ENCODE results near the gene GYG1.
"Not testable (repeated sequence)": the region's sequence is repeated elsewhere in the genome, so short reads cannot be mapped to it uniquely, and the experiment has no call there.

GYG1 gene

GRCh38 chr3:148981273-148981672 lies 10.1 kb upstream of the GYG1 start:
- no peaks in the 10 kb centered on the region for H3K36me3 ChIP-seq (replicated peaks; ENCODE audit: insufficient read depth, low read length)
- H3K27me3 ChIP-seq (replicated peaks; ENCODE audit: insufficient read depth, low read length), result no peaks in the 10 kb centered on the region
- no peak overlapping the region for H3K9ac ChIP-seq (ENCODE audit: low read length)
- H3K9me2 ChIP-seq (replicated peaks; ENCODE audit: insufficient read depth, low read length), result no peaks in the 10 kb centered on the region
- no peaks in the 10 kb centered on the region for H3K79me2 ChIP-seq (ENCODE audit: low read length)
- TF ChIP-seq, protein P1, sequence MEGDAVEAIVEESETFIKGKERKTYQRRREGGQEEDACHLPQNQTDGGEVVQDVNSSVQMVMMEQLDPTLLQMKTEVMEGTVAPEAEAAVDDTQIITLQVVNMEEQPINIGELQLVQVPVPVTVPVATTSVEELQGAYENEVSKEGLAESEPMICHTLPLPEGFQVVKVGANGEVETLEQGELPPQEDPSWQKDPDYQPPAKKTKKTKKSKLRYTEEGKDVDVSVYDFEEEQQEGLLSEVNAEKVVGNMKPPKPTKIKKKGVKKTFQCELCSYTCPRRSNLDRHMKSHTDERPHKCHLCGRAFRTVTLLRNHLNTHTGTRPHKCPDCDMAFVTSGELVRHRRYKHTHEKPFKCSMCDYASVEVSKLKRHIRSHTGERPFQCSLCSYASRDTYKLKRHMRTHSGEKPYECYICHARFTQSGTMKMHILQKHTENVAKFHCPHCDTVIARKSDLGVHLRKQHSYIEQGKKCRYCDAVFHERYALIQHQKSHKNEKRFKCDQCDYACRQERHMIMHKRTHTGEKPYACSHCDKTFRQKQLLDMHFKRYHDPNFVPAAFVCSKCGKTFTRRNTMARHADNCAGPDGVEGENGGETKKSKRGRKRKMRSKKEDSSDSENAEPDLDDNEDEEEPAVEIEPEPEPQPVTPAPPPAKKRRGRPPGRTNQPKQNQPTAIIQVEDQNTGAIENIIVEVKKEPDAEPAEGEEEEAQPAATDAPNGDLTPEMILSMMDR (IDR thresholded peaks at IDR 0.05; ENCODE audit: low read length), result no peak
- TF ChIP-seq EZH2phosphoT487 (IDR thresholded peaks at IDR 0.05; ENCODE audit: low read length) (no peak), EZH2 (optimal IDR thresholded peaks at IDR 0.05; ENCODE audit: low read depth, low read length) (no peak)
- H3K4me2 ChIP-seq (ENCODE audit: low read depth, low read length), result no peak overlapping the region
- H3K27ac ChIP-seq (ENCODE audit: low read length), result no peak overlapping the region
- H3K4me1 ChIP-seq (ENCODE audit: low read length), result no peaks in the 10 kb centered on the region
- no peaks in the 10 kb centered on the region for H4K20me1 ChIP-seq (ENCODE audit: insufficient read depth, low read length)
- H3K4me3 ChIP-seq (ENCODE audit: low read length), result no peak overlapping the region
- H3K9me3 ChIP-seq (replicated peaks; ENCODE audit: insufficient read depth, low read length), result no peaks in the 10 kb centered on the region
- no peaks in the 10 kb centered on the region for H3F3A ChIP-seq (ENCODE audit: insufficient read depth, low read length)
- no peak overlapping the region for H2AFZ ChIP-seq (ENCODE audit: low read length)
- DNase-seq, result no peak

- not testable (repeated sequence) for H2AFZ ChIP-seq (ENCODE audit: low read length); H3K27me3 ChIP-seq (replicated peaks; ENCODE audit: insufficient read depth, low read length); H3K4me2 ChIP-seq (ENCODE audit: low read depth, low read length); H3K27ac ChIP-seq (ENCODE audit: low read length); H3K9ac ChIP-seq (ENCODE audit: low read length); H3K4me3 ChIP-seq (ENCODE audit: low read length); H3K9me3 ChIP-seq (replicated peaks; ENCODE audit: insufficient read depth, low read length); DNase-seq; H3K79me2 ChIP-seq (ENCODE audit: low read length); H3K9me2 ChIP-seq (replicated peaks; ENCODE audit: insufficient read depth, low read length); H3K36me3 ChIP-seq (replicated peaks; ENCODE audit: insufficient read depth, low read length); H4K20me1 ChIP-seq (ENCODE audit: insufficient read depth, low read length)
- Histone ChIP-seq H3K4me1 (ENCODE audit: low read length) (peaks cover 11% of the 10 kb centered on the region), H3F3A (ENCODE audit: insufficient read depth, low read length) (peaks cover 15% of the 10 kb centered on the region)
Measured at GRCh38 chr3:148987551-148987950, 3.8 kb upstream of the GYG1 start.

DNA sequence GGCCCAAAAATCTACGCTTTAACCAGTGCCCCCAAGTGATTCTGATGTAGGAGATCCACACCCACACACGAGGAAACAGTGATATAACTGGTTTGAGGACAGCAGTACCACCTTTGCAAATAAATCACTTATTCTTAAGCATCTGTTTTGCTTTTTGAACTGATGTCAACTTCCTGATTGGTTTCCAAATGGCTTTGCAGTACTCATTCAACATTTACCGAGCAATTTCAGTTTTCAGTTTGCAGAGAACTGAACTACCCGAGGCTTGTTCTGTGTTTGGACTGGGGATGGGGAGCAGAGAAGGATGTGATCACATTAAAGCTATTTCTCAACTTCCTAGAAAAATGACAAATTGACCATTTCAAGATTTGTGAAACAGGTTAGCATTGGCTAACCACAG lies 1.1 kb upstream of the GYG1 start:
- peak overlapping the region; percentile 94; the same call in 1 of the 2 replicates for H3K9ac ChIP-seq (ENCODE audit: low read length)
- peak overlapping the region; percentile 80 for H3K27ac ChIP-seq (ENCODE audit: low read length)
- no peaks in the 10 kb centered on the region for H3K9me3 ChIP-seq (replicated peaks; ENCODE audit: insufficient read depth, low read length)
- peaks cover 15% of the 10 kb centered on the region for H3K4me1 ChIP-seq (ENCODE audit: low read length)
- DNase-seq, result peak; percentile 41
- no peaks in the 10 kb centered on the region for H3K9me2 ChIP-seq (replicated peaks; ENCODE audit: insufficient read depth, low read length)
- TF ChIP-seq EZH2phosphoT487 (IDR thresholded peaks at IDR 0.05; ENCODE audit: low read length) (no peak), EZH2 (optimal IDR thresholded peaks at IDR 0.05; ENCODE audit: low read depth, low read length) (no peak)
- TF ChIP-seq, protein P1 (IDR thresholded peaks at IDR 0.05; ENCODE audit: low read length), result no peak
- H4K20me1 ChIP-seq (ENCODE audit: insufficient read depth, low read length), result no peaks in the 10 kb centered on the region
- peak overlapping the region; percentile 59; the same call in 1 of the 2 replicates for H3K4me2 ChIP-seq (ENCODE audit: low read depth, low read length)
- peak overlapping the region; percentile 83; the same call in 1 of the 2 replicates for H3K4me3 ChIP-seq (ENCODE audit: low read length)
- H3K79me2 ChIP-seq (ENCODE audit: low read length), result peaks cover 33% of the 10 kb centered on the region
- peaks cover 15% of the 10 kb centered on the region for H3F3A ChIP-seq (ENCODE audit: insufficient read depth, low read length)
- H2AFZ ChIP-seq (ENCODE audit: low read length), result peak overlapping the region; percentile 68
- no peaks in the 10 kb centered on the region for H3K27me3 ChIP-seq (replicated peaks; ENCODE audit: insufficient read depth, low read length)
- 0 out of 2 replicates have a peak, but pooled peaks cover 4% of the 10 kb centered on the region for H3K36me3 ChIP-seq (replicated peaks; ENCODE audit: insufficient read depth, low read length)

- H3K9me2 ChIP-seq (replicated peaks; ENCODE audit: insufficient read depth, low read length), result no peaks in the 10 kb centered on the region
- TF ChIP-seq EZH2phosphoT487 (IDR thresholded peaks at IDR 0.05; ENCODE audit: low read length) (no peak), EZH2 (optimal IDR thresholded peaks at IDR 0.05; ENCODE audit: low read depth, low read length) (no peak)
- TF ChIP-seq, protein P1 (IDR thresholded peaks at IDR 0.05; ENCODE audit: low read length), result no peak
- H4K20me1 ChIP-seq (ENCODE audit: insufficient read depth, low read length), result no peaks in the 10 kb centered on the region
- H3K4me1 ChIP-seq (ENCODE audit: low read length), result peaks cover 15% of the 10 kb centered on the region
- peak; percentile 47 for DNase-seq
- H2AFZ ChIP-seq (ENCODE audit: low read length), result no peak overlapping the region
- H3K4me2 ChIP-seq (ENCODE audit: low read depth, low read length), result peak overlapping the region; percentile 59
- peak overlapping the region; percentile 83 for H3K4me3 ChIP-seq (ENCODE audit: low read length)
- H3K9me3 ChIP-seq (replicated peaks; ENCODE audit: insufficient read depth, low read length), result no peaks in the 10 kb centered on the region
- H3K36me3 ChIP-seq (replicated peaks; ENCODE audit: insufficient read depth, low read length), result peaks cover 4% of the 10 kb centered on the region; the same call in 1 of the 2 replicates
- H3K9ac ChIP-seq (ENCODE audit: low read length), result peak overlapping the region; percentile 94
- H3K79me2 ChIP-seq (ENCODE audit: low read length), result peaks cover 40% of the 10 kb centered on the region
- peaks cover 15% of the 10 kb centered on the region for H3F3A ChIP-seq (ENCODE audit: insufficient read depth, low read length)
- peak overlapping the region; percentile 80; the same call in 1 of the 2 replicates for H3K27ac ChIP-seq (ENCODE audit: low read length)
- no peaks in the 10 kb centered on the region for H3K27me3 ChIP-seq (replicated peaks; ENCODE audit: insufficient read depth, low read length)
Measured at GRCh38 chr3:148992027-148992634, 791 bp downstream of the GYG1 start.
